Stimulated activated effector memory CD8-positive, alpha-beta T cell treated with anti-CD3 and anti-CD28 coated beads, Interleukin-12 subunit alpha, Interleukin-12 subunit beta, amount 100 ng/mL, for 72 hours (primary cell): ENCODE measurements around the gene SMR3B.

Source experiments
- ATAC-seq: fragments of 150-1000 bp; cut with Tn5 transposase; 2 replicates; pipeline ENCODE4 v1.10.0; 2021
- DNase-seq, 2 donors: peaks; one replicate each; pipeline ENCODE4 v3.0.0; 2021 to 2022; ENCODE audit warnings: low spot score in 2 of 2
- H3K27ac Mint-ChIP-seq: one replicate; pipeline ENCODE4 v1.8.0; 2022; ENCODE audit warnings: mild to moderate bottlenecking, mixed read lengths
- H3K36me3 Mint-ChIP-seq: one replicate; pipeline ENCODE4 v1.8.0; 2022; ENCODE audit warnings: mild to moderate bottlenecking, mixed read lengths
- H3K4me1 Mint-ChIP-seq: one replicate; pipeline ENCODE4 v1.8.0; 2022; ENCODE audit warnings: mixed read lengths
- H3K4me3 Mint-ChIP-seq: one replicate; pipeline ENCODE4 v1.8.0; 2022; ENCODE audit warnings: mild to moderate bottlenecking, mixed read lengths
- H3K9me3 Mint-ChIP-seq: one replicate; pipeline ENCODE4 v1.8.0; 2022; ENCODE audit warnings: mixed read lengths

Gene SMR3B

GRCh38 chr4:70402762-70403161 is 19.8 kb downstream of the SMR3B start:
- Mint-ChIP-seq H3K4me1 (no peaks in the 10 kb centered on the region), H3K9me3 (peaks cover 3% of the 10 kb centered on the region), H3K36me3 (no peaks in the 10 kb centered on the region), H3K27ac (no peak overlapping the region), H3K4me3 (no peak overlapping the region)
- ATAC-seq, result no peak
- no peak for DNase-seq

- Mint-ChIP-seq H3K4me3 (no peak overlapping the region), H3K9me3 (peaks cover 5% of the 10 kb centered on the region), H3K4me1 (no peaks in the 10 kb centered on the region), H3K36me3 (no peaks in the 10 kb centered on the region), H3K27ac (no peak overlapping the region)
- ATAC-seq (no peak), DNase-seq (no peak)
Observed at GRCh38 chr4:70405765-70406164, 22.8 kb downstream of the SMR3B start.

DNA sequence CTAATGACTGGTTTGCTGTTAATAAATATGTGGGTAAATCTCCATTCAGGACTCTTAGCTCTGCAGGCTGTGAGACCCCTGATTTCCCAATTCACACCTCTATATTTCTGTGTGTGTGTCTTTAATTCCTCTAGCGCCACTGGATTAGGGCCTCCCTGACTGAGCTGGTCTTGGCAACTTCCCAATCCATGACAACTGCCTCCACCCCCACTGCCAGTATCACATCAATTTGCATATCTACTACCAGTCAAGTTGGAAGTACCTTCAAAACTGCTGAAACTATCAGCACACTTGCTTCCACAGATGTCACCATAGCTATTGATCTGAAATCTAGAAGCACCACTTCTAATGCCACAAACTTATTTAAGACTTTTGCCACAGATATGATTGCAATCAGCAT is 42.4 kb downstream of the SMR3B start:
- H3K27ac Mint-ChIP-seq, result no peak overlapping the region
- no peaks in the 10 kb centered on the region for H3K4me1 Mint-ChIP-seq
- no peaks in the 10 kb centered on the region for H3K36me3 Mint-ChIP-seq
- H3K4me3 Mint-ChIP-seq, result no peak overlapping the region
- DNase-seq (no peak), ATAC-seq (no peak)
- H3K9me3 Mint-ChIP-seq, result peaks cover 9% of the 10 kb centered on the region

DNA sequence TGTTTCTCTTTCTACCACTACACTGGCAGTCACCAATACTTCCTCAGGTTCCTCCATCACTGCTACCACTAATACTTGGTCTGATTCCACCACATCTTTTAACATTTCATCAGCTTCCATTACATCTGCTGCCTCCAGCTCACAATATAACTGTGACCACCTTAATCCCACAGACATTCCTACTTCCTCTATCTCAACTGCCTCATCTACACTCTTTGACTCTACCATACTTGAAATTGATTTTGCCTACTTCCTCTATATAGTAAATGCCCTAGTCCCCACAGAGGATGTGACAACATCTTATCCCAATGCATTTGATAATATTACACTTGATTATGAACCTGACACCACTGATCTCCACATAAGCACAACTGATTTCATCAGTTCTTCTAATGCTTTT is 43.9 kb downstream of the SMR3B start:
- no peaks in the 10 kb centered on the region for H3K36me3 Mint-ChIP-seq
- DNase-seq (no peak), ATAC-seq (no peak)
- peaks cover 4% of the 10 kb centered on the region for H3K9me3 Mint-ChIP-seq
- H3K27ac Mint-ChIP-seq, result no peak overlapping the region
- no peak overlapping the region for H3K4me3 Mint-ChIP-seq
- no peaks in the 10 kb centered on the region for H3K4me1 Mint-ChIP-seq

GRCh38 chr4:70437197-70437596 is 54.3 kb downstream of the SMR3B start:
- DNase-seq (no peak), ATAC-seq (no peak)
- no peak overlapping the region for H3K27ac Mint-ChIP-seq
- no peak overlapping the region for H3K4me3 Mint-ChIP-seq
- H3K36me3 Mint-ChIP-seq, result no peaks in the 10 kb centered on the region
- peaks cover 3% of the 10 kb centered on the region for H3K9me3 Mint-ChIP-seq
- H3K4me1 Mint-ChIP-seq, result no peaks in the 10 kb centered on the region
